Uterus (tissue), 2 donors: ENCODE data around the gene ZNF782.

Experiments used
- CTCF ChIP-seq, 4 experiments: fragments of 200-600 bp in 2 of 4; fragments of 450-650 bp in 2 of 4; sonication (generic) in 2 of 4; IDR thresholded peaks; one replicate each; pipeline ENCODE4 v1.5.1; 2016 to 2019; ENCODE audit warnings: antibody characterized with exemption in 4 of 4, mild to moderate bottlenecking in 2 of 4, moderate library complexity in 1 of 4
- POLR2A ChIP-seq, 2 donors: fragments of 450-650 bp; IDR thresholded peaks; one replicate each; pipeline ENCODE4 v1.6.1; 2016; ENCODE audit warnings: antibody characterized with exemption in 2 of 2, mild to moderate bottlenecking in 1 of 2, moderate library complexity in 1 of 2

- no peak for TF ChIP-seq CTCF (IDR thresholded peaks at IDR 0.05)
- TF ChIP-seq POLR2A (IDR thresholded peaks at IDR 0.05): no peak
Observed at GRCh38 chr9:96874947-96875460, 20.7 kb upstream of the ZNF782 start.
